HG03139 (cell line): ENCODE data around the gene CFAP157.

Experiments used
- ATAC-seq: cut with Tn5 transposase; IDR thresholded peaks from one replicate; pipeline ENCODE4 v1.9.1; 2021; ENCODE audit not compliant: unreplicated experiment

Gene CFAP157

DNA sequence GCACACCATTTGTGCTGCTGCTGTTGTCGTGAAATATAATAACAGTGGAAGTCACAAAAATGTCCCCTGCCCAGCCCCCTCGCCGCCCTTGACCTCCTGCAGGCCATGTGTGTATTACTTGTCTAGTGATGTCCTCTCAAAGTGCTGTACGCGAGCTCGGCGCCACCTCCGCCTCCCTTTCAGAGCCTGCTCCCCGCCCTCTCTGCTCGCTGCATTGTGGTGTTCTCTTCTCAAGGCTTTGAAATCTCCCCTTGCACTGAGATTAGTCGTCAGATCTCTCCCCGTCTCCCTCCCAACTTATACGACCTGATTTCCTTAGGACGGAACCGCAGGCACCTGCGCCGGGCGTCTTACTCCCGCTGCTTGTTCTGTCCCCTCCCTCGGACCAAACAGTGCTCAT lies 14.7 kb upstream of the CFAP157 start:
- no peak for ATAC-seq

DNA sequence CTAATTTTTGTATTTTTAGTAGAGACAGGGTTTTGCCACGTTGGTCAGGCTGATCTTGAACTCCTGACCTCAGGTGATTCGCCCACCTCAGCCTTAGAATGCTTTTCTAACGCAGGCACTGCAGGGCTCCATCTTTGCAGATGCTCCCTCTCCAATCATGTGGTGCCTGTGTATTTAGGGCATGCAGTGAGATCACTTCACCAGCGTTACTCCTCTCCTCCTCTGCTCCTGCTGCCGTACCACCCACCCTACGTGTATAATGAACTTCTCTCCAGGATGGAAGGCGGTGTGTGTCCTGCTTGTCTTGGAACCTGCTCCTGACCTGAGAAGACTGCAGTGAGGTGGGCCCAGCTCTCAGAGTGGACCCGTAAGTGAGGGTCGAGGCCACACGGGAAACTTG lies 13.6 kb upstream of the CFAP157 start:
- ATAC-seq = no peak

DNA sequence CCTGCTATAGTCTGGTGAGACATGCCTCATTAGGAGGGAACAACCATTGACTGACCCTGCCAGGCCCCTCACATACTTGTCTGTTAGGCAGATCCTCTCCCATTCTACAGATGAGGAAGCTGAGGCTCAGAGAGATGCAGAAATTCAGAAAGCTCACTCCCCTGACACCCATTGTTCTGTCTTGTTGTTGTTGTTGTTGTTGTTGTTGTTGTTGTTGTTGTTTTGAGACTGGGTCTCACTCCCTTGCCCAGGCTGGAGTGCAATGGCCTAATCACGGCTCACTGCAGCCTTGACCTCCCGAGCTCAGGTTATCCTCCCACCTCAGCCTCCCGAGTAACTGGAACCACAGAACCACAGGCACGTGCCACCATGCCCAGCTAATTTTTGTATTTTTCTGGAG lies 13.1 kb upstream of the CFAP157 start:
- ATAC-seq = no peak

DNA sequence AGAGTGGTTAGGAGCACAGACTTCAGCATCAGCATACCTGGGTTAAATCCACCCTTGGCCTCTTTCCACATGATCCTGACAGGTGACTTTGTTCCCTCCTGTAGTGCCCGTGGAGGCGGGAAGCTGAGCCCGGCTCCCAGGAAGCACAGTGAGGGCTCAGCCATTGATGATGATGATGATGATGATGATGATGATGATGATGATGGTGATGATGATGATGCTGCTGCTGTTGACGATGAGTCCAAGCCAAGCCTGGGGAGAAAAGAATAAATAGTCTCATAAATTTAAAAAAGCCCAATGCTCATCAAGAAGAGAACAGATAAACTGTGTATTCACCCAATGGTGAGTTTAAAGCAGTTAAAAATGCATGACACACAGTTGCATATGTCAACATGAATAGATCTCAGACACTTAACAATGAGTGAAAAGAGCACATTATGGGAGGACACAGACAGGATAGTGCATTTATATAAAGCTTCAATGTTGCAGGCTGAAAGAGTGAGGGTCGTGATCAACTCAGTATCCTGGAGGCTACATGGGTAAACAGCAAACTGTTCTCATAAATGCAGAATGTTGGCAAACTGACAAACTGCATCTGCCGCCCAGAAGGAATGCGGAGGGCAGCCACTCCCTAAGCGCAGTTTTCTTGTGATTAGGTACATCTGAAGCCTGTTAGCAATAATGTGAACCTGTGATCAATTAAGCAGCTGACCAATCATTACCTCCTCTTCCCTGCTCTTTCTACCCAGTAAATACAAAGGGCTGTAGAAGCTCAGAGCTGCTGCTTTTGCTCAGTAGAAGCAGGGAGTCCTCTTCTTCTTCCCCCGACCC lies 11.7 kb upstream of the CFAP157 start:
- ATAC-seq = no peak

DNA sequence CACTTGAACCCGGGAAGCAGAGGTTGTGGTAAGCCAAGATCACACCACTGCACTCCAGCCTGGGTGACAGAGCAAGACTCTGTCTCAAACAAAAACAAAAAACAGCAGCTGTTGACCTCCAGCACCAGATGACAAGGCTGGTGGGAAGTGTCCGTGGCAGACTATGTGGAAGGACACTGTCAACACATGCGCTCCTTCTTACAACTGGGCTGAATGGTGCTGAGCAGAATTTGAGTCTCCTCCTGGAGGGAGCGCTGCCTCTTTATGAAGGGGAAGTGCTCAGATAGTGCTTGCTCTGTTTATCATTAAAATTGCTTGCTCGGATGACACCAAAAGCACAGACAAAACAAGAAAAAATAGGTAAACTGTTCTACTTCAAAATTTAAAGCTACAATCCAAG lies 9.2 kb upstream of the CFAP157 start:
- no peak for ATAC-seq

DNA sequence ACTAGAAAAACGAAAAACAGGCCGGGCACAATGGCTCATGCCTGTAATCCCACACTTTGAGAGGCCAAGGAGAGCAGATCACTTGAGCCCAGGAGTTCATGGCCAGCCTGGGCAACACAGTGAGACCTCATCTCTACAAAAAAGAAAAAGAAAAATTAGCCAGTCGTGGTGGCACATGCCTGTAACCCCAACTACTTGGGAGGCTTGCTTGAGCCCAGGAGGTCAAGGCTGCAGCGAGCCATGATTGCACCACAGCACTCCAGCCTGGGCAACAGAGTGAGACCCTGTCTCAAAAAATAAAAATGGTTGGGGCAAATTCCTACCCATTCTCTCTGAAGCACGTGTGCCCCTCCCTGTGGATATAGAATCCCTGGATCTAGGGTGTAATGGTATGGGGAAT lies 8.4 kb upstream of the CFAP157 start:
- ATAC-seq = no peak

DNA sequence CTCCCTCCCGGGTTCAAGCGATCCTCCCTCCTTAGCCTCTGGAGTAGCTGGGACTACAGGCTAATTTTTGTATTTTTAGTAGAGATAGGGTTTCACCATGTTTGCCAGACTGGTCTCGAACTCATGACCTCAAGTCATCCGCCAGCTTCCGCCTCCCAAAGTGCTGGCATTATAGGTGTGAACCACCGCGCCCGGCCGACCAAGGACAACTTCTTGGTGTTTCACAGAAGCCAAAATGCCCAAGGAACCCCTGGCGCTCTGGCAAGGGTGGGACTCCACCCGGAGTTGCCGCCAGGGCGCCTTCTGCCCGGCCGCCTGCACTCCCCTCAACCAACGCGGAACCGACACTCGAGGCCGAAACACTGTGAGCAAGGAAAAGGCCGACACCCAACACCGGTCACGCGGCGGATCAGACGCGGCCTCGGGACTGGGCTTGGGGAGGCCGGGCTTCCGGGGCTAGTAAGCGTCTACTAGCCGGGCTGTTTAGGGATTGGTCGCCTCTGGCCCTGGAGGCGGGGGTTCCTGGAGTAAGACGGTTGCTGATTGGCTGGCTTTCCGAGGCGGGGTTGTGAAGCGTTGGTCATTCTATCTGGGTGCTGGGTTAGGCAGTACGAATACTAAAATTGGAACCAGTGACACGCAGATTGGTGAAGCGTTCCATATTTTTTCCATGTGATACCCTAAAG lies 7.7 kb upstream of the CFAP157 start:
- ATAC-seq = peak; percentile 91

DNA sequence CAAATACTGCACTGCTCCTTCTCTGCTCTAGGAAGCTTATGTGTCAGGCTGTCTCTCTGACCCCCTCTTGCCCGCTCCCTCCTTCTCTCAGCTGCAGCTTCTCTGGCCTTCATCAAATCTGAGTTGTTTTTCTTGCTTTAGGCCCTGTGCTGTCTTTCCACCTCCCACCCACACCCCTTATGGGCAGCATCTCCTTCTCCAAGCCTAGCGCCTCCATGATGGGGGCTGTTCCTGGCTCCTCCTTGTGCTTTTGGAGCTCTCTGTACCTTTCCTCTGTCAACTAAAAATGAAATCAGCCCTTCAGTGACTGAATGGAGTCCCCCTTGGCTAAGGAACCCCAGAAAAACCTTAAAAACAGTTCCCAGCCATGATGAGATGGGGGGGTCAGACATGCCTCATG lies 6.6 kb upstream of the CFAP157 start:
- no peak for ATAC-seq

DNA sequence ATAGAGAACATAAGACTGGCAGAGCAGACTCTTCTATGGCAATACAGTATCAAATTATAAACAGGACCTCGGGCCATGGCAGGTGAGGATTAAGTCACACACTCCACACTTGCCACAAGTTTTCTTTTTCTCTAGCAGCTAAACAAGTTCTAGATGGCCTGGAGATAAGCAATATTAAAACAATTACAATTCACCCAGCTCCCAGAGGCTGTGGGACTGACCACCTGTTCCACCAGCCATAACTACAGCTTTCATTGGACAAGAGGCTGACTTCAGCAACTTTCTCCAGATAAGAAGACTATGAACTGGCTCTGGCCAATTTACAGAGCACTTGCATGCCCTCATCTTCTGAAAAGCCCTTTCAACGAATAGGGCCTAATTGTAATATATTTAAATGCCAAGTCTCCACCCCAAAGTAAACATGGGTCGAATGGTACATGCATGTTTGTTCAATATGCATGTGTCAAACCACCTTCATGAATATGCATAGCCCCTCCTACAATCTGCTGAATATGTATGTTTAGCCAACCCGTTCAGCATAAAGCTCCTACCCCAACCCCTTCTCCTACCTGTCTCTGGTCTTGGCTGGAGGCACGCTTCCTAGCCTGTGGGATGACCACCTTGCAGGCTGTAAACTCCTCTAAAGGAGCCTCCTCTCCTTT lies 6.1 kb upstream of the CFAP157 start:
- ATAC-seq = no peak

DNA sequence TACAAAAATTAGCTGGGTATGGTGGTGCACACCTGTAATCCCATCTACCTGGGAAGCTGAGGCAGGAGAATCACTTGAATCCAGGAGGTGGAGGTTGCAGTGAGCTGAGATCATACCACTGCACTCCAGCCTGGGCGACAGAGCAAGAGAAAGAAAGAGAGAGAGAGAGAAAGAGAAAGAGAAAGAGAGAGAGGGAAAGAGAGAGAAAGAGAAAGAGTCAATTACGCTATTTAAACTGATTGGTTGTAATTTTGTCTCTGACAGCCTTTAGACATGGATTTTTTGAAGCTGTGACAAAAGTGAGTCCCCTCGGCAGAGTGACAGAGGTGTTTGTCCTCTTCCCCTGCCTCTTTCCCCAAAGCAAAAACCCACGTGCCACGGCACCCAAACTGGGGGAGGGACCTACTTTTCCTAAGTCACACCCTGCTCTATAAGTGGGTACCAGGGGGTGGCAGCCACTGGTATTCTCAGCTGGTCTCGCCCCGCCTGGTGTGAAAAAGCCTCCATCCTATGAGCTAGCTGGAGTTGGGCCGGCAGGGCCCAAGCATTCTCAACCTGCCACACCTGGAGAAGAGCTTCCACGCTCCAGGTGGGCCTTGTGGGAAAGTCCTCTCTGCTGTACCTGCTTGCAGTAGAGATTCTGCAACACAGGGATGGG lies 3.4 kb upstream of the CFAP157 start:
- no peak for ATAC-seq

DNA sequence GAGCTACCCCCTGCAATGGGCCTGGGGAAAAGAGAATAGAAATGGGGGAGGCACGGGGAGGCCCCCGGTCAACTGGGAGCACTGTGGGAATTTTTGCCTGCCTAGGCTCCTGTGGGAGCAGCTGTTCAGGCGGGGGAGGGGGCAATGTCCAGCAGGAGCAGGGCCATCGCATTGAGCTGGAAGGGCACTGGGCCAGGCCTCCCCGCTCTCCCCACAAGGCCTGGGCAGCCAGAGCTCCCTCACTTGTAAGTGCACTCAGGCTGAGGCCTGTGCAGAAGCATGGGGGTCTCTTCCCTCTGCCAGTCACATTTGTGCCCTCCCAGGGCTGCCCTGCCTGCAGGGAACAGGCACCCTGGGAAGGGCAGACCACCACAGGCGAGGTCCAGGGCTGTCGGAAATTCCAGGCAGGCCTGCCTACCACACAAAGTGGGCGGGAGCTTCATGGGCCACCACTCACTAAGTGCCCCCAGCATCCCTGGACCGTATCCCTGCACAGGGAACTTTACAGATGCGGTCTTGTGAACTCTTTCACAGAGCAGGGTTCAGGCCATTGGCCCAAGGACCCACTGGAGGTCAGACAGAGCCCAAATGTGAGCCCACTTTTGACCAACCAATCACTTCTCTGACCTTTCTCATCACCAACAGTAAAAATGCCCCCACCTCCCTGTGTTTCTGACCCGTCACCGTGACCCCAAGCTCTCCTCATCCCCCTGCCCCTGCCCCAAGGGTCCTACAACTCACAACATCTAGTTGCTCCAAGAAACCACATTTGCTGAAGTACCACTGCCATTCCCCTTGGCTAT lies 1.0 kb upstream of the CFAP157 start:
- ATAC-seq = no peak

DNA sequence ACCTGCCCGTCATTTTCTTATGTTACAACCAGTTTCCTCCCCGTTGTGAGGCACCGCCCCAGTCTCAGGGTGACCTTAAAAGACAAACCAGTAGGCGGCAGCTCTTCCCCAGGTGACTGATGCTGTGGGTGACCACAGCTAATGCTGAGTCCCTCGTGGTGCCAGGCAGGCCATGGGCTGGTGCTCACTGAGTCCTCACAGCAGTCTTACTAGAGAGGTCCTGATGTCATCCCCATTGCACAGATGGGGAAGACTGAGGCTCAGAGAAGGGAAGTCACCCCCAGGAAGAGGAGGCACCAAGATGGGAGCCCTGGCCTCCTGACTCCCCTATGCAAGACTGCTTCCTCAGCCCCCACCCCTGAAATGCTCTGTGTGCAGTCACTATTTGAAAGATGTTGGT lies 978 bp downstream of the CFAP157 start:
- no peak for ATAC-seq

DNA sequence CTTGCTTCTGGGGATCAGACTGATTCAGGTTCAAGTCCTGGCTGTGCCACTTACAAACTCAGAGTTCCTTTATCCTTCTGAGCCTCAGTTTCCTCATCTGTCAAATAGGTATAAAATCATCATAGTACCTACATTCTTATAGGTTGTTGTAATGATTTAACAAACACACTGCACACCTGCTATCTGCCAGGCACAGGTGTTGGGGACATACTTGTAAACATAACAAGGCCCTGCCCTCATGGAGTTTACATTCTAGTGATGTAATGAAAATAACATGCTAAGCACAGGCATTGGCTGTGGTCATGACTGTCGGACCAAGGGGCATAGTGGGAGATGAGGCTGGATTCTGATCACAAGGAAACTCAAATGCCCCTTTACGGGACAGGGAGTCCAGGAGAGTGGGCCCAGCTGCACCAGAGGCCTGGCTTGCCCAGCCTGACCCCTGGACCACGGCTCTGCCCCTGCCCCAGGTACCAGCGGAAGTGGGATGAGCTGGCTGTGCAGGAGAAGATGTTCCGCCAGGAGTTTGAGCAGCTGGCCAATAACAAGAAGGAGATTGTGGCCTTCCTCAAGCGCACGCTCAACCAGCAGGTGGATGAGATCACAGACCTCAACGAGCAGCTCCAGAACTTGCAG lies 2.3 kb downstream of the CFAP157 start:
- ATAC-seq = no peak

DNA sequence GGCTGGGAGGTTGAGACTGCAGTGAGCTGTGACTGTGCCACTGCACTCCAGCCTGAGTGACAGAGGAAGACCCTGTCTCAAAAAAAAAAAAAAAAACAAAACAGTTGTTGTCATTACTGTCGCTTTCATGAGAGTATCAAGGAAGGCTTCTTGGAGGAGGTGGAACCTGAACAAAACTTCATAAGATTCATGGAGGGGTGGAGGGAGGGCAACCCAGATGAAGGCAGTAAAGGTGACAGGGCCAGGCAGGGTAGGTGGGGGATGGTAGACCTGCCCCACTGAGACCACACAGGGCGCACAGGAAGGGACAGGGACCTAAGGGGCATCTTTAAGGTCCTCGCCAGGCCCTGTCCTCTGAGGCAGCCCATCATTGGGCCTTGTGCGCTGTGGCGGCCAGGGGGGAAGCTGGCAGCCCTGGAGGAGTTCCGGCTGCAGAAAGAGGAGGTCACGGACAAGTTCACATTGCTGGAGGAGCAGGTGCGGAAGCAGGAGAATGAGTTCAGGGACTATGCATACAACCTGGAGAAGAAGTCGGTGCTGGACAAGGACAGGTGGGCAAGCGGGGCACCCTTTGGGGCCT lies 3.5 kb downstream of the CFAP157 start:
- no peak for ATAC-seq

DNA sequence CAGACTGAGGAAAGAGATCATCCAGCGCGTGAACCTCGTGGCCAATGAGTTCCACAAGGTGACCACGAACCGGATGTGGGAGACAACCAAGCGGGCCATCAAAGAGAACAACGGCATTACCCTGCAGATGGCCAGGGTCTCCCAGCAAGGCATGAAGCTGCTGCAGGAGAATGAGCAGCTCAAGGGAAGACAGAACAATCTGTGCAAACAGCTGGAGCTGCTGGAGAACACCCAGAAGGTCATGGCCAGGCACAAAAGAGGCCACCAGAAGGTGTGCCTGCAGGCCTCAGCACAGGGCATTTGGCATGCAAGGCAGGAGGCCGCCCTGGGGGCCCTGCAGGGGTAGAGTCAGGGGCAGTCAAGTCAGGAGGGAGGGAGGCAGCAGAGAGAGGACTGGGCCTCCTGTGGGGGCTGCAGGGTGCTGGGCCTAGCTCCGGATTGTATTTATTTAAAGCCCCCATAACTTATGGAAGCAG lies 4.5 kb downstream of the CFAP157 start:
- no peak for ATAC-seq

DNA sequence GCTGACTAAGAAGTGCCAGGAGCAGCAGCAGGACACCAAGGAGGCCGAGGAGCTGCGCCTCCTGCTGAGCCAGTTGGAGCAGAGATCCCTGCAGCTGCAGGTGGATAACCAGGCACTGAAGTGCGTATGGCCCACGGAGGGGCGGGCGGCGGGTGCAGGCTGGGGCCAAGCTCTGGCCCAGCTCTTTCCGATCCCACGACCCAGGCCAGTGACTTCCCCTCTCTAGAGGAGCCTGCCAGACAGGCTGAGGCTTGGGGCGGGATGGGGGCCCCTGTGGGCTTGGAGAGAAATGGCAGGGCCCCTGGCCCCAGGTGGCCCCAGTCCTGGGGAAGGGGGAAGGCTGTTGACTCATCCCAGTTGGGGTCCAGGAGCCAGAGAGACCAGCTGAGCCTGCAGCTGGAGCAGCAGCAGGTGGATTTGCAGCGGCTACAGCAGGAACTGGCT lies 5.1 kb downstream of the CFAP157 start:
- ATAC-seq = no peak

DNA sequence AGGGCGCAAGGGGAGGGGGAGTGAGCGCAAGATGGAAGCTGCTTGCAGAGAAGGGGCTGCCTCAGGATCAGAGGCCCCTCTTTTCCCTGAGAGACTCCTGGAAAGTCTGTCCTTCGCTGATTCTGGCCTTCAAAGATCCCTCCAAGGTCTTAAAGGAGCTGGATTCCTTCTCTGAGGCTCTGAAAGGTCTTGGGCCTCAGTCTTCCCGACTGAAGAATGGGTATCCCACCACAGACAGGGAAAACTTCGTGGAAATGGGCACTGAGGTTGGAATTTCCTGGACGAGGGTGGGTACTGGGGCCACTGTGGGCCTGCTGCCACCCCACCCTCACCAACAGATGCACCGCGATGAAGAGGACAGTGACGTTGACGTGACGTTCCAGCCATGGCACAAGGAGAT lies 5.6 kb downstream of the CFAP157 start:
- ATAC-seq = no peak

DNA sequence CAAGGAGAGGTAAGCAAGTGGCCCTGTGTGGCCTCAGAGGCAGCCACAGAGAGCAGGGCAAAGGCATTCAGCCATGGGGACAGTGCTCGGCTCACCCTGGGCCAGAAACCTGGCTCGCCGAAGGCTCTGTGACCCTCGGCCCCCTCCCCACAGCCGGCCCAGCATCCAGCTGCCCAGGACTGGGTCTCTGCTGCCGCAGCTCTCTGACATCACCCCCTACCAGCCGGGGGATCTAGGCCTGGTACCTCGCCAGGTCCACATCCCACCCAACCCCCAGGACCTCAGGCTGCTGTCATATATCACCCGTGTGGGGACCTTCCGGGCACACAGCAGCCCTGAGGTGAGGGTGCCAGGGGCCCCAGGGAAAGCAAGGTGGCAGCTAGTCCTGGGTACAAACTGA lies 6.1 kb downstream of the CFAP157 start:
- ATAC-seq = no peak

DNA sequence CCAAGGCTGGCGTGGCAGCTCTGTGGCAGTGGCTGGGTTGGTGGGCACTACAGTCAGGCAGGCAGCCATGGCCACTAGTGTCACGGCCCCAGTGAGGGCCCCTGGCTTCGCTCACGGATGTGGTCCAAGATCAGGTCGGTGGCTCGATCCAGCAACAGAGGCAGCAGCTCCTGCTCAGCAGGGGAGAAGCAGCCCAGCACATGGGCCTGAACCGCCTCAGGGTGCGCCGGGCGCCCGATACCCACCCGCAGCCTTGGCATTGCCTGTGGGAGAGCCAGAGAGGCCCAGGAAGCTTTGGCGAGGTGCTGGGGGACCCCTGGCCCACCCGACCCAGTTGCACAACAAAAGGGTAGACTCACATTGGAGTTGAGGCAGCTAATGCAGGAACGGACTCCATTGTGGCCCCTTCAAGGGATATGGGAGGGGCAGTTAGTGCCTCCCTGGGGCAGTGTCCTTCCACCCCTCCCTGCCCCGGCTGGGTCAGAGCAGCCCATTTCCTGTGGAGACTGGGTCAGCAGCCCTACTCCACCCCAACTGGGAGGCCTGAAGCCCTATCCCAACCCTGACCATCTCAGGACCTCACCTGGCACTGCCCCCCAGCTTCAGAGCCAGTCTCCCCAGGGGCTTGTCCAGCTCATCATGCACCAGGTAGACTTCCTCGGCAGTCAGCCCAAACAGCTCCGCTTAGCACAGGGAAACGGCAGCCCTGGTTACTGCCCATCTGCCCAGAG lies 7.4 kb downstream of the CFAP157 start:
- ATAC-seq = no peak
